Measurements from ENCODE around the gene EPB41L5.

DNA sequence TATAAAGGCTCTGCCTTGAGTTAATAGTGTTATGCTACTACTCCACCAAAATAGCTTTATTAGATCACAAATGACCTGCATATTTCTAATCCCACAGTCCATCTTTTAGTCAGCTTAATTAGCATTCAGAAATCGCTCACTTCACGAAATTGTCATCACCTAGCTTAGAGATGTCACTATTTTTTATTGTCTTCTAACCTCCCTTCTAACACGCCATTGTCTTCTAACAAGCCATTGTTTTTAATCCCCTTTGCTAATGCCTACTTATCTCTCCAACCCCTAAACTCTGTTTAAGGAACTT, 97.1 kb downstream of the EPB41L5 start:
- TF ChIP-seq CTCF (IDR thresholded peaks at IDR 0.05; ENCODE audit: poor library complexity) (no peak), EZH2 (IDR thresholded peaks at IDR 0.05; ENCODE audit: borderline replicate concordance) (no peak)

Measured in hepatocyte (in vitro differentiated cells).